T follicular helper cell (primary cell): ENCODE results near the gene CD58.

Experiments
- DNase-seq: peaks from one replicate; pipeline ENCODE4 v3.0.0-alpha.2; 2020; ENCODE audit warnings: low read depth

The CD58 gene

DNA sequence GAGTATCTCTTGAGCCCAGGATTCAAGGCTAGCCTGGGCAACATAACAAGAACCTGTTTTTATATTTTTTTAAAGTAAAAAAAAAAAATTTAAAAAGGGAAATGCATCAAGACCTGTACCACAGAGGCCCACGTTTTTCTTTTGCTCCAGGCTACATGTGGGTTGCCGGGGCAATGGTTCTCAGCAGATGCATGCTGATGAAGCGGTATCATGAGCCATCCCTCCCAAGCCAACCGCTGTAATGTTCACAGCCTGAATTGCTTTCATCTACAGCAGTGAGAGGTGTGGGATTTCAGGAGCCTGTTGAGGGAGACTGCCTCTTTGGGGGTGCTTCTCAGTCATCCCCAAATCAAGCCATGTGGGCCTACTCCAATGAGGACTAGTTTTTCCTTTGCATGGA is 60.5 kb downstream of the CD58 start:
- no peak for DNase-seq

DNA sequence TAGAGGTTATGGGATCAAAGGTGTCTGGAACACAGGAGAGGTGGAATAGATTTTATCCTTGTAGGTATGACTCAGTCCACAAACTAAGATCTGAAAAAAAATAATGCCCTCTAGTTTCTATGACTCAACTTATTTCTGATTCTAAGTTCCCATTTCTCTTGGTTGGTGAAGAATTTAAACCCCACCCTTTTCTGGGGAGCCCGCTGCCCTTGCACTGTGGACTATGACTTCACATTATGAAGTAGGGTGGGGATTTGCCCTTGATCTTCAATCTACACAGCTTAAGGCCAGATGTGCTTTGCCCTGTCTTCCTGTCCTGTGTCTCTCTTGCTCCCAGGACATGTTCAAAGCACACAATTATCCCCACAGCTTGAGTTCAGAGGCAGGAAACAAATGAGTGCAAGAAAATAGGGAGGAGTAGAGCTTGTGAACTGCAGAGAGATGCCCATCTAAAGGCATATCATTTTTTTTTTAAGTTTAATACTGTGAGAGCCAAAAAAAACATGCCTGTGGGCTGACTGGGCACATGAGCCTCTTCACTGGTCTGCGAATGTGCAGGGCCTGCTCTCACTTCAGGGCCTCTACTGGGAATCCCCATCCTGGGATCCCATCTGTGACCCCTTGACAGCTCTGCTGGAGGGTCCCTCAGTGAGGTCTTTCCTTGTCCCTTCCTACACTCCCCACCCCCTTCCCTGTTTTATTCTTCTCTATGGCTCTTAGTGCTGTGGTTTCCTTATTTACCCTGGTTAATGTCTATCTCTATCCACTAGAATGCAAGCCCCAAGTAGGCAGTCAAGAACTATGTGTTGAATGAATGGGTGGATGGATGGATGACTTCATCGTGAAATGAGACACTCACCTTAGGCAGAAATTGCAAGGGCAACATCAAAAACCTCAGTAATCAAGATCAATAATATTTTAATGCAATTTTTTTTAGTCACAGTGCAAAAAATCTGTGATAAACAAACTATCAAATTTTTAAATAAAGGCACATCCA is 61.5 kb downstream of the CD58 start:
- no peak for DNase-seq

DNA sequence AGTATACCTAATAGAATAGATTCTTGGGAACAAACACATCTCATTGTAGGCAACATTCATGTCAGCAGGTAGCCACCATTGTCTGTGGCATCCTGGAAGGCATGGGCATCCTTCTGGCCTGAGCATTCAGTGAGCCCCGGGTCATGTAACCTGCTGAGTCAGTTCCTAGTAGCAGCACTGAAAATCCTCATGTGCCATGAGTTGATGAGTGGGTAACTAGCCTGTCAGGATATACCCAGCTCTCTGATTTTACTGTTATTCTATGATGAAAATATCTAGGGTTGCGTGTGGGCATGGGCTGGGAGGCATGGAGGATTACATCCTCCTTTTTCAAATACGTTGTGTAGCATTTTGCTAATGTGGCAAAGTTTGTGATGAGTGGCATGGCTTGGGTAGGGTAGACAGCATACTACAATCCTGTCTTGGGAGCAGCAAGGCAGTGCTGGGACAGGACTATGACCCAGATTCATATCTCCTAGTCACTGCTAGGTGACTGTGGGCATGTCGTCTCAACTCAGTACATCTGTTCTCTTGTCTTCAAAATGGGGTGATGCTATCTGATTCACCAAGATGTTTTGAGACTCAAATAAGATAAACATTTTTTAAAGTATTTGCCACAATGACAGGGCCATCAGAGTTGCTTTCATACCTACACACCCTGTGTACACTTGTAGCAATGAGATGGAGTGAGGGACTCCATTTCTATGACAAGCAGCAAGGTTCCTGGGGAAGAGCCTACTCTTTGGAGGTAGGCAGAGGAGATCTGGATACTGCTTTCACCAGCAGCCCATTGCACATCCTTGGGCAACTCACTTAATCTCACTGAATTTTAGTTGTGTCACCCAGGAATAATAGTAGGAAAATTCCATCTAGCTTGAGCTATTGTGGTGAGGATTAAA is 62.5 kb downstream of the CD58 start:
- no peak for DNase-seq

DNA sequence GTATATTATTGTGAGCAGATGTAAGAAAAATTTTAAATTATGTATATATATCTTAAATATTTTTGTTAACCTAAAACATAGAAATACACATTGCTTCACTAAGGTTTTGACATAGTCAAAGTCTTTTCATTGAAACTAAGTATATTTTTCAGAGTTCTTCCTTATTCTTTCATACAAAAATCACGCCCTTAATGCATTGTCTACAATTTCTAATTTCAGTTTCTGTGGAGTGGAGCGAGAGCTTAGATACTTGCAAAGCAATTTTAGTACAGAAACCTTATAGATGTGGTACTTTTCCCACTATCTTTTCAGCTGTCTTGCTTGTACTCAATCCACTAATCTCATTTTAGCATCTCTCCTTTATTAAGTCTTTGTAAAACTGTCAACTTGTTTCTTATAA is 63.2 kb downstream of the CD58 start:
- no peak for DNase-seq

DNA sequence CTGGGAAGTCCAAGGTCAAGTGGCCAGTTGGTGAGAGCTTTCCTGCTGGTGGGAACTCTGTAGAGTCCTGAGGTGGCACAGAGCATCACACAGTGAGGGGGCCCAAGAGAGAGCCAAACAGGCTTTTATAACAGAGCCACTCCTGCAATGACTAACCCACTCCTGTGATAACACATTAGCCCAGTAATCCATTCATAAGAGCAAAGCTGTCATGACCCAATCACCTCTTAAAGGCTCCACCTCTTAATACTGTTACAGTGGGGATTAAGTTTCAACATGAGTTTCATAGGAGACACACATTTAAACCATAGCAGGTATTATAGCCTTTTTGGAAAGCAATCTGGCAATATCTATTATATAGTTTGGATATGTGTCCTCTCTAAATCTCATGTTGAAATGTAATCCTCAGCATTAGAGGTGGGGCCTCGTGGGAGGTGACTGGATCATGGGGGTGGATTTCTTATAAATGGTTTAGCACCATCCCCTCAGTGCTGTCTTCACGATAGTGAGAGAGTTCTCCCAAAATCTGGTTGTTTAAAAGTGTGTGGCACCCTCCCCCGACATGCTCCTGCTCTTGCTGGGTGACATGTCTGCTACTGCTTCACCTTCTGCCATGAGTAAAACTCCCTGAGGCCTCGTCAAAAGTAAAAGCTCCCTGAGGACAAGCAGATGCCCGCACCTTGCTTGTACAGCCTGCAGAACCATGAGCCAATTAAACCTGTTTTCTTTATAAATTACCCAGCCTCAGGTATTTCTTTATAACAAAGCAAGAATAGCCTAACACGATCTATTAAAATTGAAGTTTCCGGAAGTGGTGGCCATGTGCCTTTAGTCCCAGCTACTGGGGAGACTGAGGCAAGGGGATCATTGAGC is 64.5 kb downstream of the CD58 start:
- DNase-seq, result no peak

DNA sequence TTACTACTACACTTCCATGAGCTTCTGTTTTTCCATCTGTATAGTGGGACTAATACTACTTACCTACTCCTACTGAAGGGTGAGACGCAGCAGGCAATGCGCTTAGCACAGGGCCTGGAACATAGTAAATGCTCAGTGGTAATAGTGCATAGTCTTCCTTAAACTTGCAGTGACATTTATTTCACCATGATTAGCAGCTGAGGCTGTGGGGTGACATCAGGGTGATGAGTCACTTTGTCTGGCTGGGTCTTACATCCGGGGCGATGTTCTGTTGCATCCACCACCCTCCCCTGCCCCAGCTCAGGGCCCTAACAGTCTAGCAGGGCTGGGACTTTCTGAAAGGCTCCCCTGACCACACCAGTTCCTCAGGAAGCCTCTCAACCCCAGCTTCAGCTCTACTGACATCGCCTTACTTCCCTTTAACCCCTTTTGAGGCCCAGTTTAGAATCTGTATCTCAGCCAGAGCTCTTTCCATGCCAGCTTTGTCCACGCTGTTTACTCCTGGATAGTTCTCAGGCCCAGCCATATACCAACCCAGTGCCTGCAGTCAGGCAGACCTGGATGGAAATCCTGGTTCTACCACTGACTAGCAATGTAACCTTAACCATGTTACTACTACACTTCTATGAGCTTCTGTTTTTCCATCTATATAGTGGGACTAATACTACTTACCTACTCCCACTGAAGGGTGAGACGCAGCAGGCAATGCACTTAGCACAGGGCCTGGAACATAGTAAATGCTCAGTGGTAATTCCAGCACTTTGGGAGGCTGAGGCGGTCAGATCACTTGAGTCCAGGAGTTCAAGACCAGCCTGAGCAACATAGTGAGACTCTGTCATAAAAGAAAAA is 66.3 kb downstream of the CD58 start:
- DNase-seq, result peak; percentile 75

DNA sequence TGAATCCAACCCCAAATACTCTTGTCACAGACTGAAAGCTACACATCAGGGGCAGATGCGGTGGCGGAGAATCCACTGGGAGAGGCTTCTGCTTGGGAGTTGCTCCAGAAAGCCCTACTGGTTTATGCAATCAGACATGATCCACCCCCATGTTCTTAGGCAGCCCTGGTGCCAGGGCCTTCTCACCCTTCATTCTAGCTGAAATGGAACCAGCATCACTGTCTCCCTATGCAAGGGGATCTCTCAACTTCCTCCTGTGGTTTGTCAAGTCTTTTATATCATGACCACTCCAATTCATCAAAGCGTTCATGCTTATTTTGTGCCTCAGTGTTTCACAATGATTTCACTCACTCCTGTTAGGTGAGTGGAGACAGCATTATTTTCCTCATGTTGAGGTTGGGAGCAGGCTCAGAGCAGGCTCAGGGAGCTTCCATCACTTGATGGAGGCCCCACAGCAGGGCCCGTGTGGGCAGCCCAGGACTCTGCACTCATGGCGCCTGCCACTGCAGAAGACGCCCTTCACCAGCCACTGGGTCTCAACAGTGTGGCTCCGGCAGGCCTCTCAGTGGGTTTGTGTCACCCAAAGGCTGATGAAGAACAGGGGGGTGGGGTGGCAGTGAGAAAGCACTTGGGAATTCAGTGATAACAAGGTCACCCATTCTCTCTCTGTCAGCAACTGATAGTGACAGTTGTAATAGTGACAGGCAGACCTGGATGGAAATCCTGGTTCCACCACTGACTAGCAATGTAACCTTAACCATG is 67.1 kb downstream of the CD58 start:
- DNase-seq, result no peak

DNA sequence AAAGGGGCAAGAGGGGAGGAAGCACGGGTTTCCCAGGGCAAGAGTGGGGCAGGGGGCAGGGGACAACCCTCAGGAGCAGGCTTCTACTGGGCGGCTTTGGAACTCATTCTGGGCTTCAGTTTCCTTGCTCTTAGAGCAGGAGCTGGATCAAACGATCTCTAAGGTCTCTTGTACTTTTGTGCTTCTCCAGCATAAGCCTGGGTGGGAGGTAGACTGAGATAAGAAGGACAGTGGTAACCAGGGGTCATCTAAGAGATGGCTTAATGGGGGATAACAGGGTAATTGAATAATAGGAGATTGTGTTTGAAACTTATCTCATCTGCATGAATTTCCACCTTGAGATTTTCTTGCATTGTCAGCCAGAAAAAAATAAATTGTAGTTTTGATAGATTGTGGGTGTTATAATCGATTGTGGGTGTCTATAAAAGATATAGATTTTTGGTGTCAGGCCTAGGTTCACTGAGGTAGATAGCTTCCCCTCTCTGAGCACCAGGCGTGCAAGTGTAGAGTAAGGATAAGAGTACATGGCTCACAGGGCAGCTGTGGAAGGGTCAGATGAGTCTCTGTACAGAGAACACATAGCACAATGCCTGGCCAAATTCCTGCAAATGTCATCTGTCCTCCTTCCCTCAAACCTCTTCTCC is 68.0 kb downstream of the CD58 start:
- no peak for DNase-seq

DNA sequence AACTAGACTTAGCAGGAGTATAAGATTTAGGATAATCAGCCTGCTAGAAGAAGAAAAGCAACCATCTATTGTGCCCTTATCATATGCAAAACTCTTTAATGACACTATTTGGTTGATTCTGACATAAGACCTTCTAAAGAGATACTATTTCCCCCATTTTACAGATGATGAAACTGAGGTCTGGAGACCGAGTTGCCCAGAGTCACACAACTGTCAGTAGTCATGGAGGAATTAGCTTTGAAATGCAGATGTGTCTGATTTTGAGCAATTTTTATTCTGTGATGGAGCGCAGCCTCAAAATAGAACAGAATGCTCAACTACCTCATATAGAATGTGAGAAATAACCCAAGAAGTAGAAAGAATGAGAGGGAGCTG is 69.0 kb downstream of the CD58 start:
- DNase-seq, result no peak

DNA sequence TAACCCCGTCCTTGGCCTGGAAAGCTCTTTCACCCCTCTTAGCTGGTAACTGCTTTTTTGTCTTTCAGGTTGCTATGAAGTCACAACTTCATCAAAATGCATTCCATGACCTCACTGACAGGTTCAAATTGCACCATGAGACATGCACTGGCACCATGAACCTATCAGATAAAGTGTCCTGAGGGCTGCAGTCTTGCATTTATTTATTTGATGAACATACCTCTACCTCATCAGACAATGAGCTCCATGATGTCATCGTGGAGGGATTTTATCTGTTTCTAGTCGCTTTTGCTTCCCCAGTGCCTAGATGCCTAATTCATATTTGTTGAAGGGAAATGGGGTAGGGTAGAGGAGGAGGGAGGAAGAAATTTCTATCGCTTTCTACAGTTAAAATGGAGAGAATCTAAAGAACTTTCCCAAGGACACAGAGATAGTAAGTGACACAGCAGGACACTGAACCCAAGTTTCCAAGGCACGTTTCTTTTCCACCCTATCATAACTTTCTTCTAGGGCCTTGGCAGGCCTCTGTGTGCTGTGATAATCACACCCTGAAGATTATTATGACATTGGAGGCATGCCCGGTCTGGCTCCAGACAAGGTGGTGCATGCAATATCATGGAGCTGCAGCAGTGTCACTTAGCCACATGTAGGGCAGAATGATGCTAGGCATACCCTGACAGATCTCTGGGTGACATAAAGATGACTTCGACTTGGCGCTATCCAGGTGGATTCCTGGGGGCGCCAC is 69.5 kb downstream of the CD58 start:
- no peak for DNase-seq

DNA sequence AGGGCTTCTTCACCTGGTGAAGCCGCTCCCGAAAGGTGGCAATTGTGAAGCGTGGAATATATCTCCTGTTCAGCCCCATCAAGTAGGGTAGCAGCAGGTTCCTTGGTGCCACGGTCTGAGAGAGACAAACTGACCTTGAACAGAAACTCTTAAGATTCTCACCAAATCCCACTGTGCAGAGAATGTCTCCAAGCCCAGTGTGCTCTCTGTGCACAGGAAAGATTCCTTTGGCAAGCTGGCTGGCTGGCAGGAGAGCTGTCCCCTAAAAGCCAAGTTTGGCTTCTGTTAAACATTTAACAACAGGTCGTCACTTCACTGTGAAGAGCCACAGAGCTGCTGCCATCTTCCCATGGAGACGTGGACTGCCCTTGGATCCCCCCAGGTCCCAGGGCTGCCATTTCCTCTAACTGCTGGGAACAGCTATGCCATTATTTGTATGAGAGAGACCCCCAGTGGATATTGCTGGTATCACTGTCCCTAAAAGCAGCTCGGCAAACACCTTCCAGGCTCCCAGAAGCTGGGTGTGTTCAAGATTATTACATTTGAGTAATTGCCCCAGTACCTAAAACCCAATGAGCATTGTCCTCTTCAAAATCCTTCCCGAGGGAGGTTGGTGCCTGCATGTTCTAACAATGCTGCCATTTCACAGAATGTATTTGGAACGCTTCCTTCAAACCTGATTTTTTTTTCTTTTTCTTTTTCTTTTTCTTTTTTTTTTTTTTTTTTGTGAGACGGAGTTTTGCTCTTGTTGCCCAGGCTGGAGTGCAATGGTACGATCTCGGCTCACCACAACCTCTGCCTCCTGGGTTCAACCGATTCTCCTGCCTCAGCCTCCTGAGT is 71.8 kb downstream of the CD58 start:
- DNase-seq, result peak; percentile 19

DNA sequence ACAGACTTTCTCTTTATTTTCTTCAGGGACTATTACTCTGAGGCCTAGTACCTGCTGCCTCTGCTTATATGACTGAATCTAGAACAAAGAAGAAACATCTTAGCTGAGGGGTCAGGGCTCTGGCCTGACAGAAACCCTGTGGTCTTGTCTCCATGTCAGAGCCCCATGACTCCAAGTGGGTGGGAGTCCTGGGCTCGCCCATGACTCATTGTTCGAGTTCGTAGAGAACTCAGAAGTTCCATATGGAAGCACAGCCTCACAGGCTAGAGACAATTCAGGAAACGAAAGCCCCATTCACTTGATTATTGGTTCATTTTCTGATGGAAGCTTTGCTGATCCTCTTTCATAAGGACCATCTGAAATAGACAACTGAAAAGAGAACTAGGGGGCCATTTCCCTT is 73.2 kb downstream of the CD58 start:
- no peak for DNase-seq

DNA sequence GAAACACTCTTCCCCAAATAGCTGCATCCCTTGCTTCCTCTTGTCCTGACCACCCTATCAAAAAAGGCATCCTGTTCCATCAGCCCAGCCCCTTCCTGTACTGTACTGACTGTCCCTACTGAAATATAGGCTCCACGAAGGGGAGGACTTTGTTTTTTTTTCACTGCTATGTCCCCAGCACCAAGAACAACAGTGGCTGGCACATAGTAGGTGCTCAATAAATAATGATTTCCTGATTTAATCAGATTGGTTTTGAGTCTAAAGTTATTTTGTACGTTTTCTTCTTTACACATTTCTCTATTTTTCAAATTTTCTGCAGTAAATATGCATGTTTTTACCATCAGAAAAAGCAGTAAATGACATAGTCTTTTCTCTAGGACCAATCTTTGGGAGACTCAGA is 73.9 kb downstream of the CD58 start:
- no peak for DNase-seq

DNA sequence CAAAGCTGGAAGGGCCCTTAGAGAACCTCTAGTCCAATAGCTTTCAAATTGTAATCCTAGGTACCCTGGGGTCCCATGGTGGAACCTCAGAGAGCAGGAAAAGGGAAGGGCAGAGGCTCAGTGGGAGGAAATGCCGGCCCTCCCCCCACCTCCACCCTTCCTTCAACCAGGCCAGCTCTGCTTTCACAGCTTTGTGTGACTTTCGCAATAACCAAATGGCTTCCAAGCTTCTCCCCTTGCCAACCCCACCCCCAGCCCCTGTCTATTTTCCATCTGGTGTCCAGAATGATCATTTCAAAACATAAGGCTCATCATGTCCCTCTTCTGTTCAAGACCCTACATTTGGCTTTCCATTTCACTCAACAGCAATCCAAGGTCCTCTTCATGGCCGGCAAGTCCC is 74.4 kb downstream of the CD58 start:
- no peak for DNase-seq

DNA sequence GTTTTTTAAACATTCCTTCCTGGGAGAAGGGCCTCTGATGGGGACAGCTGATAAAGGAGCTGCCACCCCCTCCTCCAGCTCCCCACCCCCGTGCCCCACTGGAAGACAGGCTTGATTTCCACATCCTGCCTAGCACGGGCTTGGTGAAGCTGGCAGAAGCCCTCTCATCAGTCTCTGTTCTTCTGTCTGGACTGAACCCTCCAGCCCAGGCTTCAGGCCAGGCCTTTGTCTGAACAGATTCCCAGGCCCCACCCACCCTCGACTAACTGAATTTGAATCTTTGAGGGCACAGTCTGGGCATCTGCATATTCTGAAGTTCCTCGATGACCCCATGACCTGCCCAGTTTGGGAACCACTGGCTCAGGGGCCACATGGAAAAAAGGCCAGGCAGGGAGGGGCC is 75.3 kb downstream of the CD58 start:
- no peak for DNase-seq

DNA sequence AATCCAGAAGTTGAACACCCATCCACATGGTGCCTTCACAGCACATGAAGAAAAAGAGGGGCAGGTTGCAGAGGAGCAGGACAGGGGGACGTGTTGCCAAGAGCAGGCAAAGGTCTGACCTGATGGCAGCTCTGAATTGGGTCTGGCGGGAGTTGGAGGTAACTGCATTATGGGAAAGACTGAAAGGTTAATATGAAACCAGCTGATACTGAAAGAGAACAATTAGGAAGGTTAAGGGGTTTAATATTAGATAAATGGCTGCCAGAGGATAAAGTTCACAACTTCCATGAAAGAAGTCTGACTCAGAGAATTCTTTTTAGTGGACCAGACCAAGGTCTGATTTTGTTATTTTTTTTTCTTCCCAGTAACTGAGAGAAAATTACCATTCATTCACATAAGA is 76.1 kb downstream of the CD58 start:
- DNase-seq, result no peak

DNA sequence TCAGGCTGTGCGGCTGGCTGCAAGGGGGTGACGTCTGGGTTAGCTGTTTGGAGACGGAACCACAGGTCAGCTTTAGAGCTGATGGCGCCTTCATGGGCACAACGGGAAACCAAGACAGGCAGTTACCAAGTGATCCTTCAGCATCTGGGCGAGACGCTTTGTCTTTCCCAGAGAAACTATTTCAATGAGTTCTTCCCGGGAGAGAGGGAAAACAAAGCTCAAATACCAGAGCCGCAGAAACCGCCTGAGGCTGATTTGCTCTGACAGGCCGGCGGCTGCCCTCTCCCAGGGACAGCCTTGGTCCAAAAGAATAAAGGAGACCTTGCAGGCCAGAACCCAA is 76.5 kb downstream of the CD58 start:
- no peak for DNase-seq
